ENCODE results near the gene KCNQ5. TPM values are rescaled to one million over a fixed set of nuclear protein-coding genes. Genes with fewer than 3 reads are reported as not detected.
A peak's percentile ranks its signal among the peaks of the same experiment; 100 is the strongest.

Gene KCNQ5
- total RNA-seq, 6 experiments from 2014 or later, result 16.3 to 35.5 (median 20.2) TPM

DNA sequence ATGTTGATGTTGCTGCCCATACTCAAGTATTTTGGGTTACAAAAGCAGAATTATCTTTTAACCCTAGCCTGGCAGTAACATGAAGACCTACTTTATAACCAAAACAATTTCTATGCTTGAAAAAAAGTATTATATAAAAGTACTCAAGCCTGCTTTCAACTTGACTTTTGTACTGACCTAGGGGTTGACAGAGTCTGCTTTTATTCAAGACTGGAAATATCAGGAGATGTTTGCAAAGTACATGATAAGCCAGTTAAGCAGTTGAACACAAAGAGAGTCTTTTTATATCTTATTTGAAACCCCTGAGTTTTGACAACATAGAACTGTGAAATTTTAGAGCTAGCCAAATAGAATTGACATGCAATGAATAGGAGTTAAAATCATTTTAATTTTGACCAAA is 159.8 kb downstream of the KCNQ5 start:
- no peaks in the 10 kb centered on the region; the same call in 1 of the 2 replicates for H3K27me3 Mint-ChIP-seq (ENCODE audit: insufficient read depth)
- H3K4me3 Mint-ChIP-seq, result no peak overlapping the region
- no peak overlapping the region for H3K27ac Mint-ChIP-seq
- TF ChIP-seq, protein P1, sequence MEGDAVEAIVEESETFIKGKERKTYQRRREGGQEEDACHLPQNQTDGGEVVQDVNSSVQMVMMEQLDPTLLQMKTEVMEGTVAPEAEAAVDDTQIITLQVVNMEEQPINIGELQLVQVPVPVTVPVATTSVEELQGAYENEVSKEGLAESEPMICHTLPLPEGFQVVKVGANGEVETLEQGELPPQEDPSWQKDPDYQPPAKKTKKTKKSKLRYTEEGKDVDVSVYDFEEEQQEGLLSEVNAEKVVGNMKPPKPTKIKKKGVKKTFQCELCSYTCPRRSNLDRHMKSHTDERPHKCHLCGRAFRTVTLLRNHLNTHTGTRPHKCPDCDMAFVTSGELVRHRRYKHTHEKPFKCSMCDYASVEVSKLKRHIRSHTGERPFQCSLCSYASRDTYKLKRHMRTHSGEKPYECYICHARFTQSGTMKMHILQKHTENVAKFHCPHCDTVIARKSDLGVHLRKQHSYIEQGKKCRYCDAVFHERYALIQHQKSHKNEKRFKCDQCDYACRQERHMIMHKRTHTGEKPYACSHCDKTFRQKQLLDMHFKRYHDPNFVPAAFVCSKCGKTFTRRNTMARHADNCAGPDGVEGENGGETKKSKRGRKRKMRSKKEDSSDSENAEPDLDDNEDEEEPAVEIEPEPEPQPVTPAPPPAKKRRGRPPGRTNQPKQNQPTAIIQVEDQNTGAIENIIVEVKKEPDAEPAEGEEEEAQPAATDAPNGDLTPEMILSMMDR (IDR thresholded peaks at IDR 0.05), result no peak
- peaks cover 24% of the 10 kb centered on the region for H3K36me3 Mint-ChIP-seq (ENCODE audit: low read depth)
- no peak for DNase-seq
- H3K4me1 Mint-ChIP-seq (ENCODE audit: low read depth), result peaks cover 87% of the 10 kb centered on the region
- no peaks in the 10 kb centered on the region for H3K9me3 Mint-ChIP-seq

DNA sequence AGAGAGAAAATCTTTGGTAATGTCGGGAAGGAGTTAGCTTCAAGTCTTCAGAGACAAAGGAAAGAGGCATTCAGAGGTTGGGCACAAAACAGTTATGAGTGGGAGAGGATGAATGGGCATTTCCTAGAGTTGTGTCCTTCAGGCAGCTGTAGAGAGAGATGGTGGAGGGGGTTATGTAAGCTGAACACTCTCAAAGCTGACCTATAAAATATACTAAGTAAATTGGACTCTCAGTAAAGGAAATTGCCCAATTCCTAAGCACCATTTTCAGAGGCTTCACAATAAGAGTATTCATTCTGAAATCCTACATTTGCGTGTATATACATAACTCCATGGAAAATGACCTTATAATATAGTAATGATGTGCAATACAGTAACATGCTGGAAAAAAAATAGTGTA is 161.2 kb downstream of the KCNQ5 start:
- DNase-seq, result no peak
- Mint-ChIP-seq H3K27ac (no peak overlapping the region), H3K4me3 (no peak overlapping the region), H3K9me3 (no peaks in the 10 kb centered on the region), H3K4me1 (ENCODE audit: low read depth) (peaks cover 85% of the 10 kb centered on the region), H3K27me3 (ENCODE audit: insufficient read depth) (no peaks in the 10 kb centered on the region; the same call in 1 of the 2 replicates), H3K36me3 (ENCODE audit: low read depth) (peaks cover 18% of the 10 kb centered on the region)
- TF ChIP-seq, protein P1 (IDR thresholded peaks at IDR 0.05), result no peak

DNA sequence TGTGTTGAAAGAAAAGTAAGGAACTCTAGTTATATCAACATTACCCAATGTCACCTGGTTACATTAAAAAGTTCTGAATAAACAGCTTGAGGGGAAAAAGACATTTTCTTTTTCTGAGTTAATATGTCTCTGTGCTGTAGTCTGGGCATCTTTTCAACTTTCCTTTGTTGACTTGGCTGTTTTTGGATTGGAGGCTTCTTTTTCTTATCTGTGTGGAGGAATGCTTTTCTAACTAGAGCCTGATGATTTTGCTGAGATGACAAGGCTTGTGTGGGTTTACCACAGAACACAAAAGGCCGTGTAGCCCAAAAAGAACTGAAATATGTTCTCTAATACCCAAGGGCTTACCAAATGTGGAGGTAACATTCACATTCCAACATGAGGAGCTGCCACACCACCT is 161.8 kb downstream of the KCNQ5 start:
- peak overlapping the region; percentile 76 for H3K27ac Mint-ChIP-seq
- DNase-seq, result peak; percentile 70

DNA sequence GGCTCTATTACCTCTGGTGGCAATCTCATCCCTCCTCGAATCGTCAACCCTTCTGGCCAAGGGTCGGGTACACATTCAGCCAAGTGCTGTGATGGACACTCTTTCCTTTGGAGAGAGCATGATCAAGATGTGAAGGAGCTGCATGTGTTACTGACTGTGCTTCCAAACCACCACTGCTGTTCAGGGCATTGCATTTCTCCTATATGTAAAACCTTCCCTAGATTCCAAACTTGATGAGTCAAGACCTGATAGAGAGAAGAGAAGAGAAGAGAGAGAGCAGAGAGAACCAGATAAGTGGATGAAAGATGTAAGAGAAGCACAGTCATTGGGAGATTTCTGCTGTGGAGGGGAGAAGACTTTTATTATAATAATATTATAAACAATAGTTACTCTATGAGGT is 162.2 kb downstream of the KCNQ5 start:
- TF ChIP-seq, protein P1 (IDR thresholded peaks at IDR 0.05), result no peak
- peaks cover 17% of the 10 kb centered on the region for H3K36me3 Mint-ChIP-seq (ENCODE audit: low read depth)
- peak overlapping the region; percentile 20 for H3K4me3 Mint-ChIP-seq
- peaks cover 81% of the 10 kb centered on the region for H3K4me1 Mint-ChIP-seq (ENCODE audit: low read depth)
- DNase-seq, result peak; percentile 43
- H3K27me3 Mint-ChIP-seq (ENCODE audit: insufficient read depth), result no peaks in the 10 kb centered on the region; the same call in 1 of the 2 replicates
- H3K27ac Mint-ChIP-seq, result peak overlapping the region; percentile 76
- no peaks in the 10 kb centered on the region for H3K9me3 Mint-ChIP-seq

More for the DNA sequence above, 161.8 kb downstream of the KCNQ5 start:
- TF ChIP-seq, protein P1 (IDR thresholded peaks at IDR 0.05), result no peak
- Mint-ChIP-seq H3K9me3 (no peaks in the 10 kb centered on the region), H3K4me1 (ENCODE audit: low read depth) (peaks cover 86% of the 10 kb centered on the region), H3K27me3 (ENCODE audit: insufficient read depth) (no peaks in the 10 kb centered on the region; the same call in 1 of the 2 replicates), H3K36me3 (ENCODE audit: low read depth) (peaks cover 18% of the 10 kb centered on the region), H3K4me3 (peak overlapping the region; percentile 20)

DNA sequence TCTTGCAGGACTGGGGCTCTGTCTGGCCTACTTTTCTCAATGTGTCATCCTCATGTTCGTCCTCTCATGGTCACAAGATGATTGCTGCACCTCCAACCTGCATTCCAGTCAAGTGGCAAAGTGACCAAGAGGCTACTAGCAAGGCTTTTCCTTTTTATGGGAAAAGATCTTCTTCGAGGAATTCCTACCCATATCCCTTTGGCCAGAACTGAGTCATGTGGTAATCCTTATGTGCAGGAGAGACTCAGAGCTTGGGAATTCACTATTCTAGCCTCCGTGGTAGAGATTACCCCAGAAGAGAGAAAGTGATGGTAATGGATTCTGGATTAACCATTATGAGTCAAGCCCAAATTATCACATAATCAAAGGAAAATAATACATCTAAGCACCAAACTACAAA is 162.7 kb downstream of the KCNQ5 start:
- Mint-ChIP-seq H3K36me3 (ENCODE audit: low read depth) (peaks cover 13% of the 10 kb centered on the region), H3K4me3 (no peak overlapping the region; the same call in 1 of the 2 replicates), H3K9me3 (no peaks in the 10 kb centered on the region), H3K27ac (peak overlapping the region; percentile 76), H3K4me1 (ENCODE audit: low read depth) (peaks cover 76% of the 10 kb centered on the region), H3K27me3 (ENCODE audit: insufficient read depth) (no peaks in the 10 kb centered on the region; the same call in 1 of the 2 replicates)
- TF ChIP-seq, protein P1 (IDR thresholded peaks at IDR 0.05), result no peak
- DNase-seq, result peak; percentile 82

All from HFFc6 (cell line).